CD8-positive, alpha-beta memory T cell (primary cell): ENCODE results near the gene CFAP68. TPM values are rescaled to one million over a fixed set of nuclear protein-coding genes. Genes with fewer than 3 reads are reported as not detected.

Source experiments
- CTCF ChIA-PET: fragments of 350-600 bp; sonication (Branson Sonifier 250); formaldehyde crosslinking; loops from one replicate; lab custom pipeline; 2021; ENCODE audit warnings: antibody characterized with exemption; lab: Charles Lee
- POLR2A ChIA-PET: fragments of 350-600 bp; sonication (Branson Sonifier 250); formaldehyde crosslinking; loops from one replicate; lab custom pipeline; 2021; ENCODE audit warnings: antibody characterized with exemption; lab: Charles Lee
- DNase-seq, 5 donors: peaks; one replicate each; pipeline versions ENCODE4 v3.0.0 to v3.0.0-alpha.2; 2020 to 2022; ENCODE audit warnings: mixed read lengths in 1 of 5
- H3K27ac ChIP-seq: one replicate; pipeline ENCODE4 v1.7.0; 2013; ENCODE audit warnings: low read depth, mild to moderate bottlenecking, low read length, moderate library complexity
- H3K27me3 ChIP-seq: 2 replicates; pipeline ENCODE4 v1.7.0; 2013; ENCODE audit warnings: low read length, mild to moderate bottlenecking; ENCODE audit not compliant: insufficient read depth, poor library complexity, severe bottlenecking
- H3K36me3 ChIP-seq: 2 replicates; pipeline ENCODE4 v1.7.0; 2013; ENCODE audit warnings: mild to moderate bottlenecking, low read length, moderate library complexity; ENCODE audit not compliant: insufficient read depth
- H3K4me1 ChIP-seq: 2 replicates; pipeline ENCODE4 v1.7.0; 2013; ENCODE audit warnings: mild to moderate bottlenecking, low read length, moderate library complexity; ENCODE audit not compliant: insufficient read depth
- H3K4me3 ChIP-seq: 2 replicates; pipeline ENCODE4 v1.7.0; 2013; ENCODE audit warnings: mild to moderate bottlenecking, low read length
- H3K9me3 ChIP-seq: 2 replicates; pipeline ENCODE4 v1.7.0; 2013; ENCODE audit warnings: mild to moderate bottlenecking, low read length
- H3K27ac Mint-ChIP-seq, 8 donors: one replicate each; pipeline ENCODE4 v1.8.0; 2020 to 2021; ENCODE audit warnings: mixed read lengths in 8 of 8, mild to moderate bottlenecking in 6 of 8, inconsistent platforms in 3 of 8, moderate library complexity in 3 of 8
- H3K27me3 Mint-ChIP-seq, 2 donors: one replicate each; pipeline ENCODE4 v1.8.0; 2020 to 2021; ENCODE audit warnings: mixed read lengths in 2 of 2, mild to moderate bottlenecking in 1 of 2, moderate library complexity in 1 of 2
- H3K36me3 Mint-ChIP-seq, 3 donors: one replicate each; pipeline ENCODE4 v1.8.0; 2020 to 2021; ENCODE audit warnings: mixed read lengths in 3 of 3, inconsistent platforms in 1 of 3, mild to moderate bottlenecking in 1 of 3
- H3K4me1 Mint-ChIP-seq, 3 donors: one replicate each; pipeline ENCODE4 v1.8.0; 2020 to 2021; ENCODE audit warnings: mixed read lengths in 3 of 3, inconsistent platforms in 1 of 3, mild to moderate bottlenecking in 1 of 3
- H3K4me3 Mint-ChIP-seq, 7 donors: one replicate each; pipeline ENCODE4 v1.8.0; 2020 to 2021; ENCODE audit warnings: mixed read lengths in 7 of 7, mild to moderate bottlenecking in 6 of 7, moderate library complexity in 4 of 7, inconsistent platforms in 2 of 7
- H3K9me3 Mint-ChIP-seq, 5 donors: one replicate each; pipeline ENCODE4 v1.8.0; 2020 to 2022; ENCODE audit warnings: mixed read lengths in 5 of 5, mild to moderate bottlenecking in 3 of 5, moderate library complexity in 2 of 5, inconsistent platforms in 1 of 5
- polyA plus RNA-seq: library from polyadenylated mRNA; unstranded; fragments of 300-500 nt; fragmentation: Illumina TruSeq; gene quantifications from one replicate; pipeline ENCODE4 v1.2.3, GENCODE V29; 2021
- total RNA-seq, 2 experiments: library from RNA; stranded (reverse); gene quantifications; one replicate each; pipeline ENCODE4 v1.2.3, GENCODE V29; 2021

Gene CFAP68
- total and polyA plus RNA-seq, 3 experiments from 2014 or later, result 24.7 to 44.3 (median 36.7) TPM

GRCh38 chr11:111912535-111912934 is 33.2 kb downstream of the CFAP68 start, which contains the start of gene HSPB2:
Gene HSPB2 (plus strand): TSS chr11:111912734. CDS start chr11:111912830, 96 bp downstream.
- no peak within 1 kb of the TSS for H3K4me3 Mint-ChIP-seq
- Histone ChIP-seq H3K27ac (no peak within 1 kb of the TSS), H3K9me3 (no peaks in the 10 kb centered on the region), H3K4me3 (no peak within 1 kb of the TSS), H3K4me1 (no peaks in the 10 kb centered on the region), H3K27me3 (peaks cover 6% of the 10 kb centered on the region), H3K36me3 (no peaks in the 10 kb centered on the region)
- CTCF ChIA-PET, result interaction anchor here (0.8 kb wide), 1 partner anchor 19 kb away, joined by 3 read pairs; no protein-coding TSS in a partner anchor
- POLR2A ChIA-PET, result no interaction called here
- H3K9me3 Mint-ChIP-seq, result peaks cover 0 to 5% (median 0%) of the 10 kb centered on the region in 5 donors
- DNase-seq, result no peak
- peaks cover 0 to 2% (median 0%) of the 10 kb centered on the region in 3 donors for H3K36me3 Mint-ChIP-seq
- peak within 1 kb of the TSS in 1 of 8 donors; percentile 79 for H3K27ac Mint-ChIP-seq
- no peaks in the 10 kb centered on the region for H3K4me1 Mint-ChIP-seq
- peaks cover 35 to 62% of the 10 kb centered on the region in 2 donors for H3K27me3 Mint-ChIP-seq

DNA sequence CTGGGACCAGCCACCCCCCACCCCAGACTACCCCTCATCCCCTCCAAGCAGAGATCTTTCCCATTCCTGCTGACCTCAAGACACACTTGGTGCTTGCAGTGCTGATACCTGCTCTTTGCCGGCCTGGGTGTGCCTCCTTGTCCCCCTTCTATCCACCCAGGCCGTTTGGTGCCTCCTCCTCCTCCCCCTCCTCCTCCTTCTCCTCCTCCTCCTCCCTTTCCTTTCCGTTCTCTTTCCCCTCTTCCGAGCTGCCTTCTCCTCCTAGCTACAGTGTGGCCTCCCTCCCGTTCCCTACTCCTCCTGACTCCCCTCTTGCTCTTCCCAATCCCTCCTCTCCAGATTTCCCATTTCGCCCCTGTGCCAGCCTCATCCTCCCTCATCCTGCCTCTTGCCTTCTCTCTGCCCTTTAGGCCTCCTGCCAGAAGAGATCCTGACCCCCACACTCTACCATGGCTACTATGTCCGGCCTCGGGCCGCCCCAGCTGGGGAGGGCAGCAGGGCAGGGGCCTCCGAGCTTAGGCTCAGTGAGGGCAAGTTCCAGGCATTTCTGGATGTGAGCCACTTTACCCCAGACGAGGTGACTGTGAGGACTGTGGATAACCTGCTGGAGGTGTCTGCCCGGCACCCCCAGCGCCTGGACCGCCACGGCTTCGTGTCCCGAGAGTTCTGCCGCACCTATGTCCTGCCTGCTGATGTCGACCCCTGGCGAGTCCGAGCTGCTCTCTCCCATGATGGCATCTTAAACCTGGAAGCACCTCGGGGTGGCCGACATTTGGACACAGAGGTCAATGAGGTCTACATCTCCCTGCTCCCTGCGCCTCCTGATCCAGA is 33.9 kb downstream of the CFAP68 start:
- no peaks in the 10 kb centered on the region for H3K36me3 ChIP-seq
- POLR2A ChIA-PET, result no interaction called here
- CTCF ChIA-PET, result interaction anchor here (1.0 kb wide), 1 partner anchor 19 kb away, joined by 3 read pairs; no protein-coding TSS in a partner anchor

DNA sequence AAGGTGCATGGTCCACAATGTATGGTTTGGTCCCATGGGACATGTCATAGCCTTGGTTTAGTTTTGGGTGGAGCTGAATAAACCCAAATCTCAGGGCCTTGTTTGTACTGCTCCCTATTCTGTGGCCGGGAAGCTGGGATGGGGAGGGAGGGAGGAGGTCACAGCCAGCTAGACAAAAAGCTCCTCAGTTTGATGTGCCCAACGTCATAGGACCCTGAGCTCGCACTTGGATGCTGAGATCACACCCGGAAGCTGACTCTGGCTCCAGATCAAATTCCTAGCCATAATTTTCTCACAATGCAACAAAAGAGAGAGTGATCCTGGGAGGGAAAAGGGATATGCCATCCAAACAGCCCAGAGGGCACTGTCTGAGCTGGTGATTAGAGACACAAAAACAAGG is 34.7 kb downstream of the CFAP68 start:
- no peaks in the 10 kb centered on the region for H3K4me1 ChIP-seq
- peaks cover 6% of the 10 kb centered on the region for H3K27me3 ChIP-seq
- Mint-ChIP-seq H3K4me3 (no peak overlapping the region), H3K9me3 (peaks cover 0 to 5% (median 0%) of the 10 kb centered on the region in 5 donors), H3K27me3 (peaks cover 36 to 70% of the 10 kb centered on the region in 2 donors), H3K27ac (no peak overlapping the region), H3K36me3 (peaks cover 0 to 2% (median 0%) of the 10 kb centered on the region in 3 donors), H3K4me1 (no peaks in the 10 kb centered on the region)
- H3K4me3 ChIP-seq, result no peak overlapping the region
- CTCF ChIA-PET, result interaction anchor here (1.0 kb wide), 1 partner anchor 18 kb away, joined by 3 read pairs; no protein-coding TSS in a partner anchor
- H3K27ac ChIP-seq, result no peak overlapping the region
- no peak for DNase-seq
- H3K9me3 ChIP-seq, result no peaks in the 10 kb centered on the region
- H3K36me3 ChIP-seq, result no peaks in the 10 kb centered on the region
- POLR2A ChIA-PET, result no interaction called here

More for the DNA sequence above, 33.9 kb downstream of the CFAP68 start:
- Histone ChIP-seq H3K4me3 (no peak overlapping the region), H3K9me3 (no peaks in the 10 kb centered on the region), H3K4me1 (no peaks in the 10 kb centered on the region), H3K27me3 (peaks cover 6% of the 10 kb centered on the region), H3K27ac (no peak overlapping the region)
- Mint-ChIP-seq H3K4me3 (no peak overlapping the region), H3K9me3 (peaks cover 0 to 5% (median 0%) of the 10 kb centered on the region in 5 donors), H3K36me3 (peaks cover 0 to 2% (median 0%) of the 10 kb centered on the region in 3 donors), H3K27ac (no peak overlapping the region), H3K4me1 (no peaks in the 10 kb centered on the region), H3K27me3 (peaks cover 35 to 68% of the 10 kb centered on the region in 2 donors)
- DNase-seq, result no peak

DNA sequence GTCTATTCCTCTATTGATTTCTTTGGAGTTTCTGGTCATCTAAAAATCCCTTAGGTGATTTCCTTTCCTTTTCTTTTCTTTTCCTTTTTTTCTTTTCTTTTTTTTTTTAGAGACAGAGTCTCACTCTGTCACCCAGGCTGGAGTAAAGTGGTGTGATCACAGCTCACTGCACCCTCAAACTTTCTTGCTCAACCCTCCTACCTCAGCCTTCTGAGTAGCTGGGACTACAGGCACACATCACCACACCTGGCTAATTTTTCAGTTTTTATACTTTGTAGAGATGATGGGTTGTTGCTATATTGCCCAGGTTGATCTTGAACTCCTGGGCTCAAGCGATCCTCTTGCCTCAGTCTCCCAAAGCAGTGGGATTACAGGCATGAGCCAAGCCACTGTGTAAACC is 37.4 kb downstream of the CFAP68 start:
- ChIA-PET CTCF (interaction anchor here (1.2 kb wide), 1 partner anchor 9 kb away, joined by 4 read pairs; no protein-coding TSS in a partner anchor), POLR2A (interaction anchor here (1.1 kb wide), 1 partner anchor 10 kb away, joined by 3 read pairs; no protein-coding TSS in a partner anchor)
- Histone ChIP-seq H3K36me3 (no peaks in the 10 kb centered on the region), H3K27ac (no peak overlapping the region), H3K4me1 (no peaks in the 10 kb centered on the region), H3K9me3 (no peaks in the 10 kb centered on the region), H3K27me3 (peaks cover 5% of the 10 kb centered on the region), H3K4me3 (no peak overlapping the region)
- Mint-ChIP-seq H3K27me3 (peaks cover 29 to 64% of the 10 kb centered on the region in 2 donors), H3K4me1 (no peaks in the 10 kb centered on the region), H3K27ac (no peak overlapping the region), H3K9me3 (peaks cover 0 to 5% (median 0%) of the 10 kb centered on the region in 5 donors), H3K4me3 (no peak overlapping the region), H3K36me3 (peaks cover 0 to 2% (median 0%) of the 10 kb centered on the region in 3 donors)
- no peak for DNase-seq

DNA sequence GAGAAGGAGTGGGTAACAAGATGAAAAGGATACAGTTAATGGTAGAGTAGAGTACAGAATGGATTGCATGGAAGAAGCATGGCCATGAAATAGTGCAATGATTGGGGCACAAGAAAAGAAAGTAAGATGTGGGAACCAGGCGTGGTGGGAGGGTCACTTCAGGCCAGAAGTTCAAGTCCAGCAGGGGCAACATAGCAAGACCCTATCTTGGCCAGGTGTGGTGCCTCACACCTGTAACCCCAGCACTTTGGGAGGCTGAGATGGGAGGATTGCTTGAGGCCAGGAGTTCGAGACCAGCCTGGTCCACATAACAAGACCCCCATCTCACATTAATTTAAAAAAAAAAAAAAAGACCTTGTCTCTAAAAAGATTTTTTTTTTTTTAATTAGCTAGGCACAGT is 38.0 kb downstream of the CFAP68 start:
- Histone ChIP-seq H3K36me3 (no peaks in the 10 kb centered on the region), H3K4me1 (no peaks in the 10 kb centered on the region), H3K9me3 (no peaks in the 10 kb centered on the region), H3K27ac (no peak overlapping the region), H3K4me3 (no peak overlapping the region), H3K27me3 (no peaks in the 10 kb centered on the region)
- Mint-ChIP-seq H3K27me3 (peaks cover 29 to 58% of the 10 kb centered on the region in 2 donors), H3K4me1 (no peaks in the 10 kb centered on the region), H3K27ac (no peak overlapping the region), H3K9me3 (peaks cover 0 to 5% (median 0%) of the 10 kb centered on the region in 5 donors), H3K36me3 (peaks cover 0 to 2% (median 0%) of the 10 kb centered on the region in 3 donors), H3K4me3 (no peak overlapping the region)
- ChIA-PET POLR2A (interaction anchor here (1.1 kb wide), 1 partner anchor 9 kb away, joined by 3 read pairs; no protein-coding TSS in a partner anchor), CTCF (interaction anchor here (1.2 kb wide), 1 partner anchor 9 kb away, joined by 4 read pairs; no protein-coding TSS in a partner anchor)
- DNase-seq, result no peak

DNA sequence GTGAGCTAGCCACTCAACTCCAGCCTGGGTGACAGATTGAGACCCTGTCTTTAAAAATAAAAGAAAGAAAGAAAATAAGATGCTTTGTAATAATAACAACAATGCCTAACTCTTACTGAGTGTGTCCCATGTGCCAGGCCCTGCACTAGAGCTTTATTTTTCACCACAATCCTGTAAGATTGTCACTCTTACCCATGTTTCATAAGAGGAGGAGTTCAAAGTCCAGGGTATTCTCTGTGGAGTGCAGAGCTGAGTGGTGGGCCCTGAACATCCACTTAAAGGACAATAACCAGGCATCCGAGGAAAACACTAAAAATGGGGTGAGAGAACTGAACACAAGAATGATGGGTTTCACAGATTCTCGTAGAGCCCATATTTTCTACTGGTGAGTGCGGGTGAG is 38.4 kb downstream of the CFAP68 start:
- H3K4me1 Mint-ChIP-seq, result no peaks in the 10 kb centered on the region
- H3K27ac Mint-ChIP-seq, result no peak overlapping the region
- H3K36me3 Mint-ChIP-seq, result peaks cover 0 to 2% (median 0%) of the 10 kb centered on the region in 3 donors
- Histone ChIP-seq H3K4me1 (no peaks in the 10 kb centered on the region), H3K27ac (no peak overlapping the region), H3K36me3 (no peaks in the 10 kb centered on the region), H3K9me3 (no peaks in the 10 kb centered on the region), H3K4me3 (no peak overlapping the region), H3K27me3 (no peaks in the 10 kb centered on the region)
- ChIA-PET CTCF (interaction anchor here (0.9 kb wide), 1 partner anchor 12 kb away, joined by 3 read pairs; no protein-coding TSS in a partner anchor), POLR2A (interaction anchor here (1.1 kb wide), 1 partner anchor 9 kb away, joined by 3 read pairs; no protein-coding TSS in a partner anchor)
- H3K9me3 Mint-ChIP-seq, result peaks cover 0 to 5% (median 0%) of the 10 kb centered on the region in 5 donors
- no peak overlapping the region for H3K4me3 Mint-ChIP-seq
- no peak for DNase-seq
- peaks cover 29 to 57% of the 10 kb centered on the region in 2 donors for H3K27me3 Mint-ChIP-seq

GRCh38 chr11:111918390-111919256 is 39.3 kb downstream of the CFAP68 start, which contains the start of gene C11orf52:
Gene C11orf52 (plus strand): TSS chr11:111918913. CDS start chr11:111918973, 60 bp downstream.
- Mint-ChIP-seq H3K4me3 (no peak within 1 kb of the TSS), H3K27ac (no peak within 1 kb of the TSS), H3K36me3 (peaks cover 0 to 2% (median 0%) of the 10 kb centered on the region in 3 donors), H3K4me1 (no peaks in the 10 kb centered on the region), H3K27me3 (peaks cover 28 to 55% of the 10 kb centered on the region in 2 donors), H3K9me3 (peaks cover 0 to 5% (median 0%) of the 10 kb centered on the region in 5 donors)
- POLR2A ChIA-PET, result no interaction called here
- no peaks in the 10 kb centered on the region for H3K36me3 ChIP-seq
- H3K9me3 ChIP-seq, result no peaks in the 10 kb centered on the region
- CTCF ChIA-PET, result interaction anchor here (0.8 to 0.9 kb wide), 2 partner anchors 11 to 13 kb away, joined by 3 to 4 read pairs; no protein-coding TSS in a partner anchor
- H3K4me1 ChIP-seq, result no peaks in the 10 kb centered on the region
- H3K4me3 ChIP-seq, result no peak within 1 kb of the TSS
- no peaks in the 10 kb centered on the region for H3K27me3 ChIP-seq
- DNase-seq, result no peak
- no peak within 1 kb of the TSS for H3K27ac ChIP-seq
